Stimulated activated effector memory CD8-positive, alpha-beta T cell treated with anti-CD3 and anti-CD28 coated beads, Interleukin-12 subunit alpha, Interleukin-12 subunit beta, amount 100 ng/mL, for 72 hours (primary cell): ENCODE measurements around the gene BFAR.
"Not testable (repeated sequence)": the region's sequence is repeated elsewhere in the genome, so short reads cannot be mapped to it uniquely, and the experiment has no call there.

Experiments
- ATAC-seq: fragments of 150-1000 bp; cut with Tn5 transposase; 2 replicates; pipeline ENCODE4 v1.10.0; 2021
- DNase-seq, 2 donors: peaks; one replicate each; pipeline ENCODE4 v3.0.0; 2021 to 2022; ENCODE audit warnings: low spot score in 2 of 2
- H3K27ac Mint-ChIP-seq: one replicate; pipeline ENCODE4 v1.8.0; 2022; ENCODE audit warnings: mild to moderate bottlenecking, mixed read lengths
- H3K36me3 Mint-ChIP-seq: one replicate; pipeline ENCODE4 v1.8.0; 2022; ENCODE audit warnings: mild to moderate bottlenecking, mixed read lengths
- H3K4me1 Mint-ChIP-seq: one replicate; pipeline ENCODE4 v1.8.0; 2022; ENCODE audit warnings: mixed read lengths
- H3K4me3 Mint-ChIP-seq: one replicate; pipeline ENCODE4 v1.8.0; 2022; ENCODE audit warnings: mild to moderate bottlenecking, mixed read lengths
- H3K9me3 Mint-ChIP-seq: one replicate; pipeline ENCODE4 v1.8.0; 2022; ENCODE audit warnings: mixed read lengths

Gene BFAR

GRCh38 chr16:14629612-14629918, 3.2 kb upstream of the BFAR start:
- Mint-ChIP-seq H3K4me1 (peaks cover 28% of the 10 kb centered on the region), H3K9me3 (peaks cover 3% of the 10 kb centered on the region), H3K27ac (peak overlapping the region; percentile 95), H3K4me3 (peak overlapping the region; percentile 86), H3K36me3 (peaks cover 78% of the 10 kb centered on the region)
- ATAC-seq (no peak), DNase-seq (peak in 1 of 2 donors; percentile 3)

GRCh38 chr16:14629919-14630619, 2.7 kb upstream of the BFAR start, which contains the start of gene PARN:
Gene PARN (minus strand): TSS chr16:14630260. CDS start chr16:14630125, 135 bp downstream.
- peak; percentile 96 to 98 for DNase-seq
- Mint-ChIP-seq H3K36me3 (peaks cover 76% of the 10 kb centered on the region), H3K27ac (peak within 1 kb of the TSS; percentile 95), H3K4me1 (peaks cover 33% of the 10 kb centered on the region), H3K9me3 (peaks cover 3% of the 10 kb centered on the region), H3K4me3 (peak within 1 kb of the TSS; percentile 96)
- peak; percentile 72 for ATAC-seq

- peaks cover 36% of the 10 kb centered on the region for H3K4me1 Mint-ChIP-seq
- peaks cover 69% of the 10 kb centered on the region for H3K36me3 Mint-ChIP-seq
- peak overlapping the region; percentile 96 for H3K4me3 Mint-ChIP-seq
- H3K9me3 Mint-ChIP-seq, DNase-seq, ATAC-seq: not testable (repeated sequence)
- H3K27ac Mint-ChIP-seq: peak overlapping the region; percentile 95
These were observed 2.0 kb upstream of the BFAR start for GRCh38 chr16:14630620-14631330.

GRCh38 chr16:14634389-14634725, 1.6 kb downstream of the BFAR start:
- DNase-seq (no peak), ATAC-seq (no peak)
- Mint-ChIP-seq H3K27ac (peak overlapping the region; percentile 98), H3K4me1 (peaks cover 39% of the 10 kb centered on the region), H3K9me3 (peaks cover 3% of the 10 kb centered on the region), H3K4me3 (peak overlapping the region; percentile 96), H3K36me3 (peaks cover 63% of the 10 kb centered on the region)

GRCh38 chr16:14635395-14636165, 2.8 kb downstream of the BFAR start:
- no peak overlapping the region for H3K4me3 Mint-ChIP-seq
- ATAC-seq: no peak
- no peaks in the 10 kb centered on the region for H3K9me3 Mint-ChIP-seq
- H3K4me1 Mint-ChIP-seq: peaks cover 43% of the 10 kb centered on the region
- peak overlapping the region; percentile 67 for H3K27ac Mint-ChIP-seq
- peaks cover 65% of the 10 kb centered on the region for H3K36me3 Mint-ChIP-seq
- DNase-seq: no peak

GRCh38 chr16:14636179-14636950, 3.6 kb downstream of the BFAR start:
- Mint-ChIP-seq H3K27ac (peak overlapping the region; percentile 67), H3K4me1 (peaks cover 50% of the 10 kb centered on the region), H3K36me3 (peaks cover 72% of the 10 kb centered on the region)
- not testable (repeated sequence) for H3K9me3 Mint-ChIP-seq, H3K4me3 Mint-ChIP-seq, DNase-seq, ATAC-seq

GRCh38 chr16:14636951-14637240, 4.1 kb downstream of the BFAR start:
- H3K4me3 Mint-ChIP-seq, H3K27ac Mint-ChIP-seq, ATAC-seq, DNase-seq, H3K9me3 Mint-ChIP-seq: not testable (repeated sequence)
- Mint-ChIP-seq H3K4me1 (peaks cover 53% of the 10 kb centered on the region), H3K36me3 (peaks cover 72% of the 10 kb centered on the region)

GRCh38 chr16:14640538-14640937, 7.8 kb downstream of the BFAR start:
- H3K4me1 Mint-ChIP-seq: peaks cover 37% of the 10 kb centered on the region
- H3K27ac Mint-ChIP-seq: peak overlapping the region; percentile 88
- ATAC-seq: no peak
- no peaks in the 10 kb centered on the region for H3K9me3 Mint-ChIP-seq
- no peak for DNase-seq
- no peak overlapping the region for H3K4me3 Mint-ChIP-seq
- H3K36me3 Mint-ChIP-seq: peaks cover 78% of the 10 kb centered on the region

GRCh38 chr16:14641206-14641605, 8.5 kb downstream of the BFAR start:
- Mint-ChIP-seq H3K27ac (peak overlapping the region; percentile 88), H3K4me1 (peaks cover 32% of the 10 kb centered on the region), H3K4me3 (no peak overlapping the region), H3K9me3 (no peaks in the 10 kb centered on the region), H3K36me3 (peaks cover 85% of the 10 kb centered on the region)
- ATAC-seq: no peak
- DNase-seq: no peak

GRCh38 chr16:14641926-14642325, 9.2 kb downstream of the BFAR start:
- H3K4me3 Mint-ChIP-seq: no peak overlapping the region
- no peaks in the 10 kb centered on the region for H3K9me3 Mint-ChIP-seq
- H3K4me1 Mint-ChIP-seq: peaks cover 26% of the 10 kb centered on the region
- ATAC-seq (no peak), DNase-seq (no peak)
- peaks cover 86% of the 10 kb centered on the region for H3K36me3 Mint-ChIP-seq
- peak overlapping the region; percentile 29 for H3K27ac Mint-ChIP-seq

GRCh38 chr16:14649816-14650215, 17.1 kb downstream of the BFAR start:
- no peak for DNase-seq
- Mint-ChIP-seq H3K9me3 (no peaks in the 10 kb centered on the region), H3K27ac (peak overlapping the region; percentile 40), H3K4me3 (no peak overlapping the region), H3K36me3 (peaks cover 100% of the 10 kb centered on the region), H3K4me1 (peaks cover 12% of the 10 kb centered on the region)
- no peak for ATAC-seq

GRCh38 chr16:14650629-14651028, 17.9 kb downstream of the BFAR start:
- H3K36me3 Mint-ChIP-seq: peaks cover 100% of the 10 kb centered on the region
- H3K9me3 Mint-ChIP-seq: no peaks in the 10 kb centered on the region
- DNase-seq (no peak), ATAC-seq (no peak)
- peaks cover 12% of the 10 kb centered on the region for H3K4me1 Mint-ChIP-seq
- no peak overlapping the region for H3K4me3 Mint-ChIP-seq
- H3K27ac Mint-ChIP-seq: peak overlapping the region; percentile 40

GRCh38 chr16:14652726-14653125, 20.0 kb downstream of the BFAR start:
- Mint-ChIP-seq H3K36me3 (peaks cover 100% of the 10 kb centered on the region), H3K9me3 (no peaks in the 10 kb centered on the region)

GRCh38 chr16:14658063-14658462, 25.3 kb downstream of the BFAR start:
- no peak for ATAC-seq
- peak overlapping the region; percentile 90 for H3K27ac Mint-ChIP-seq
- no peak overlapping the region for H3K4me3 Mint-ChIP-seq
- H3K36me3 Mint-ChIP-seq: peaks cover 100% of the 10 kb centered on the region
- H3K9me3 Mint-ChIP-seq: no peaks in the 10 kb centered on the region
- no peaks in the 10 kb centered on the region for H3K4me1 Mint-ChIP-seq
- DNase-seq: no peak

More at GRCh38 chr16:14652726-14653125, 20.0 kb downstream of the BFAR start:
- no peak for ATAC-seq
- no peak for DNase-seq
- Mint-ChIP-seq H3K4me3 (no peak overlapping the region), H3K4me1 (peaks cover 12% of the 10 kb centered on the region), H3K27ac (no peak overlapping the region)
